HepG2 (cell line): Measurements from ENCODE around the gene RASA2.

ENCODE experiments used
- ATF1 ChIP-seq: IDR thresholded peaks from 2 replicates; pipeline ENCODE4 v1.6.1; 2016; ENCODE audit warnings: mild to moderate bottlenecking, control low read depth
- CBFB ChIP-seq: sonication (generic); formaldehyde crosslinking; IDR thresholded peaks from 2 replicates; pipeline ENCODE4 v1.4.0; 2020; ENCODE audit warnings: missing genetic modification reagents
- CEBPB ChIP-seq: IDR thresholded peaks from 2 replicates; pipeline ENCODE4 v1.6.1; 2011; ENCODE audit warnings: low read depth, low read length, improper control_type of control experiment, borderline replicate concordance
- ETV6 ChIP-seq: sonication (generic); formaldehyde crosslinking; conservative IDR thresholded peaks from 2 replicates; pipeline ENCODE4 v1.4.0; 2020; ENCODE audit warnings: missing genetic modification reagents
- GABPA ChIP-seq, 2 experiments: IDR thresholded peaks; 2 replicates each; pipeline ENCODE4 v1.6.1; 2011 to 2016; ENCODE audit warnings: low read depth in 2 of 2, low read length in 1 of 2, missing biosample characterization in 1 of 2, missing genetic modification characterization in 1 of 2
- IRX3 ChIP-seq: sonication (generic); formaldehyde crosslinking; IDR thresholded peaks from 2 replicates; pipeline ENCODE4 v1.8.1; 2023; ENCODE audit warnings: mild to moderate bottlenecking, low read depth, missing genetic modification reagents, borderline replicate concordance
- JUNB ChIP-seq: sonication (generic); formaldehyde crosslinking; IDR thresholded peaks from 2 replicates; pipeline ENCODE4 v1.8.0; 2022; ENCODE audit warnings: missing genetic modification reagents, mild to moderate bottlenecking, borderline replicate concordance
- KLF13 ChIP-seq: sonication (generic); formaldehyde crosslinking; IDR thresholded peaks from 2 replicates; pipeline ENCODE4 v1.4.0; 2020; ENCODE audit warnings: mild to moderate bottlenecking, missing genetic modification reagents
- POGK ChIP-seq: sonication (generic); formaldehyde crosslinking; conservative IDR thresholded peaks from 2 replicates; pipeline ENCODE4 v1.8.0; 2022; ENCODE audit warnings: mild to moderate bottlenecking, moderate library complexity, missing genetic modification reagents
- ZMYM3 ChIP-seq: sonication (generic); formaldehyde crosslinking; IDR thresholded peaks from 2 replicates; pipeline ENCODE4 v1.5.1; 2020; ENCODE audit warnings: mild to moderate bottlenecking, missing genetic modification reagents
- TF ChIP-seq, protein P1 (sequence below): sonication (generic); formaldehyde crosslinking; IDR thresholded peaks from 2 replicates; pipeline ENCODE4 v1.5.0; 2020; ENCODE audit warnings: mild to moderate bottlenecking, missing genetic modification reagents, moderate library complexity
- TF ChIP-seq, protein P2 (sequence below): sonication (generic); formaldehyde crosslinking; IDR thresholded peaks from 2 replicates; pipeline ENCODE4 v1.4.0; 2020; ENCODE audit warnings: missing genetic modification reagents

DNA sequence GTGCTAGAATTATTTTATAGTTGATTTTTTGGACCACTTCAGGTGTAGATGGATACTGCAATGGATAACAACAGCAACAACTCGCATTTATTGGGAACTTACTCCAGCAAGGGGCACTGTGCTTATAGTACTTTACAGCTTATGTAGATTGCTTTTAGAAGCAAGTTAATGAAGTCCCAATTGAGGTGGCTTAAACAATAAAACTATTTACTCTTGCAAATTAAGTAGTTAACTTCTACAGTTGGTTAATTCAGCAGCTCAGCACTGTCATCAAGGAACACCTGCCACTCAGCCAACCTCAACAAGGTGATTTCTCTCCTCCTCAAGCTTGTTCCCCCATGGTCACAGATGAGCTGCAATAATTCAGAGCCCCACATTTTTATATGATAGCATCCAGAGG, 124.1 kb downstream of the RASA2 start:
- no peak for TF ChIP-seq CEBPB
- no peak for TF ChIP-seq ZMYM3 (CRISPR knock-in tag)
- TF ChIP-seq, protein P1, sequence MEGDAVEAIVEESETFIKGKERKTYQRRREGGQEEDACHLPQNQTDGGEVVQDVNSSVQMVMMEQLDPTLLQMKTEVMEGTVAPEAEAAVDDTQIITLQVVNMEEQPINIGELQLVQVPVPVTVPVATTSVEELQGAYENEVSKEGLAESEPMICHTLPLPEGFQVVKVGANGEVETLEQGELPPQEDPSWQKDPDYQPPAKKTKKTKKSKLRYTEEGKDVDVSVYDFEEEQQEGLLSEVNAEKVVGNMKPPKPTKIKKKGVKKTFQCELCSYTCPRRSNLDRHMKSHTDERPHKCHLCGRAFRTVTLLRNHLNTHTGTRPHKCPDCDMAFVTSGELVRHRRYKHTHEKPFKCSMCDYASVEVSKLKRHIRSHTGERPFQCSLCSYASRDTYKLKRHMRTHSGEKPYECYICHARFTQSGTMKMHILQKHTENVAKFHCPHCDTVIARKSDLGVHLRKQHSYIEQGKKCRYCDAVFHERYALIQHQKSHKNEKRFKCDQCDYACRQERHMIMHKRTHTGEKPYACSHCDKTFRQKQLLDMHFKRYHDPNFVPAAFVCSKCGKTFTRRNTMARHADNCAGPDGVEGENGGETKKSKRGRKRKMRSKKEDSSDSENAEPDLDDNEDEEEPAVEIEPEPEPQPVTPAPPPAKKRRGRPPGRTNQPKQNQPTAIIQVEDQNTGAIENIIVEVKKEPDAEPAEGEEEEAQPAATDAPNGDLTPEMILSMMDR (CRISPR knock-in tag) = no peak
- TF ChIP-seq ATF1 (CRISPR knock-in tag) = no peak
- TF ChIP-seq IRX3 = no peak
- TF ChIP-seq, protein P2, sequence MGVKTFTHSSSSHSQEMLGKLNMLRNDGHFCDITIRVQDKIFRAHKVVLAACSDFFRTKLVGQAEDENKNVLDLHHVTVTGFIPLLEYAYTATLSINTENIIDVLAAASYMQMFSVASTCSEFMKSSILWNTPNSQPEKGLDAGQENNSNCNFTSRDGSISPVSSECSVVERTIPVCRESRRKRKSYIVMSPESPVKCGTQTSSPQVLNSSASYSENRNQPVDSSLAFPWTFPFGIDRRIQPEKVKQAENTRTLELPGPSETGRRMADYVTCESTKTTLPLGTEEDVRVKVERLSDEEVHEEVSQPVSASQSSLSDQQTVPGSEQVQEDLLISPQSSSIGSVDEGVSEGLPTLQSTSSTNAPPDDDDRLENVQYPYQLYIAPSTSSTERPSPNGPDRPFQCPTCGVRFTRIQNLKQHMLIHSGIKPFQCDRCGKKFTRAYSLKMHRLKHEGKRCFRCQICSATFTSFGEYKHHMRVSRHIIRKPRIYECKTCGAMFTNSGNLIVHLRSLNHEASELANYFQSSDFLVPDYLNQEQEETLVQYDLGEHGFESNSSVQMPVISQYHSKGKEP (CRISPR knock-in tag) = no peak
- TF ChIP-seq CBFB (CRISPR knock-in tag) = no peak
- TF ChIP-seq POGK (CRISPR knock-in tag) = no peak
- no peak for TF ChIP-seq ETV6 (CRISPR knock-in tag)
- TF ChIP-seq KLF13 (CRISPR knock-in tag) = no peak
- no peak for TF ChIP-seq JUNB (CRISPR knock-in tag)
- TF ChIP-seq GABPA (IDR thresholded peaks at IDR 0.05; ENCODE audit: low read depth, low read length) = no peak
- no peak for TF ChIP-seq GABPA (CRISPR knock-in tag; IDR thresholded peaks at IDR 0.05; ENCODE audit: low read depth)
